ENCODE results near the gene NDFIP1. TPM values are rescaled to one million over a fixed set of nuclear protein-coding genes. Genes with fewer than 3 reads are reported as not detected.

Gene NDFIP1, protein sequence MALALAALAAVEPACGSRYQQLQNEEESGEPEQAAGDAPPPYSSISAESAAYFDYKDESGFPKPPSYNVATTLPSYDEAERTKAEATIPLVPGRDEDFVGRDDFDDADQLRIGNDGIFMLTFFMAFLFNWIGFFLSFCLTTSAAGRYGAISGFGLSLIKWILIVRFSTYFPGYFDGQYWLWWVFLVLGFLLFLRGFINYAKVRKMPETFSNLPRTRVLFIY
- 119 TPM for total RNA-seq

DNA sequence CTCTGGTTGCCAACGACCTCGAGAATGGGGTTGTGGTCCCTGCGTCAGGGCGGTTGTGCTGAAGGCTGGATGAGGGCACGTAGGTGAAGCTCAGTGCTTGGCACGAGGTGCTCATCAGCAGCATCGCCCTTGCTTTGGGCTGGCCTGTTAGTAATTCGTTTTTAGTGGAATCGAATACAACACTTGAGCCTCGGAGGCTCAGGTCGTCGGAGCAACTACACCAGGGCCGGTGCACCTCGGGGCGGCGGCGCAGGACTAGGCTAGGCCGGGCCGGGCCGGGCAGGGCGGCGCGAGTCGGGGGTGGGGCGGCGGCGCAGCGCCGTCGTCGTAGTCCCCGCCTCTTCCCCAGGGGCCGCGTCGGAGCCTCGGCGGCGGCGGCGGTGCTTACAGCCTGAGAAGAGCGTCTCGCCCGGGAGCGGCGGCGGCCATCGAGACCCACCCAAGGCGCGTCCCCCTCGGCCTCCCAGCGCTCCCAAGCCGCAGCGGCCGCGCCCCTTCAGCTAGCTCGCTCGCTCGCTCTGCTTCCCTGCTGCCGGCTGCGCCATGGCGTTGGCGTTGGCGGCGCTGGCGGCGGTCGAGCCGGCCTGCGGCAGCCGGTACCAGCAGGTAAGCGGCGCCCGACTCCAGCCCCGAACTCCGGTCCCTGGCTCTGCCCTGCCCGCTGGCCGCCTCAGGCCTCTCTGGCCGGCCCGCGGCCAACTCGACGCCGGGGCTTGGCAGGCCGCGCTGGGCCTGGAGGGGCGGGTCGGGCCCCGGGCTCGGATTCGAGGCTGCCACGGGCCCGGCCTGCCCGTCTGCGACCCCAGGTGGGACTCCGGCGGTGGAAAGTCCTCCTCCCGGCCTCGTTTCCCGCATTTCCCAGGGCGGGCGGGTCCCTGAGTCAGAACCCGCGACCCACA lies at the start of gene NDFIP1:
Gene NDFIP1 (plus strand): TSS at position 348 of the 899 bp plus-strand sequence. CDS start 196 bp downstream, at position 544.

Other genes starting within 250 kb of the NDFIP1 start
- 23.0 TPM for gene PCDH1, start 230.4 kb upstream of the NDFIP1 start, total RNA-seq
- 73.4 TPM for gene DELE1, start 184.9 kb upstream of the NDFIP1 start, total RNA-seq
- 8.6 TPM for gene PCDH12, start 150.6 kb upstream of the NDFIP1 start, total RNA-seq
- 69.4 TPM for gene RNF14, start 139.7 kb upstream of the NDFIP1 start, total RNA-seq
- gene GNPDA1, start 95.8 kb upstream of the NDFIP1 start, total RNA-seq: 68.6 TPM
- 12.1 TPM for gene SPRY4, start 216.2 kb downstream of the NDFIP1 start, total RNA-seq

Measured in camera-type eye (tissue), 1 donor.